HG03457 (cell line): ENCODE results near the gene KCNK10.

Experiments
- ATAC-seq: cut with Tn5 transposase; IDR thresholded peaks from one replicate; pipeline ENCODE4 v1.9.1; 2021; ENCODE audit warnings: moderate number of reproducible peaks; ENCODE audit not compliant: unreplicated experiment

KCNK10 gene

GRCh38 chr14:88191605-88192004 is 131.5 kb downstream of the KCNK10 start:
- no peak for ATAC-seq

GRCh38 chr14:88189417-88190191 is 133.5 kb downstream of the KCNK10 start:
- no peak for ATAC-seq

GRCh38 chr14:88188745-88189416 is 134.2 kb downstream of the KCNK10 start:
- ATAC-seq, result no peak

- no peak for ATAC-seq
Measured at GRCh38 chr14:88185843-88186242, 137.2 kb downstream of the KCNK10 start.

GRCh38 chr14:88184956-88185355 is 138.1 kb downstream of the KCNK10 start:
- no peak for ATAC-seq

GRCh38 chr14:88181072-88181471 is 142.0 kb downstream of the KCNK10 start:
- no peak for ATAC-seq

- ATAC-seq, result no peak
Measured at GRCh38 chr14:88179716-88180115, 143.4 kb downstream of the KCNK10 start.

- no peak for ATAC-seq
Measured at GRCh38 chr14:88170333-88170732, 152.7 kb downstream of the KCNK10 start.

GRCh38 chr14:88168498-88169165 is 154.4 kb downstream of the KCNK10 start:
- ATAC-seq, result peak; percentile 75

GRCh38 chr14:88168025-88168424 is 155.0 kb downstream of the KCNK10 start:
- ATAC-seq, result no peak

GRCh38 chr14:88166616-88167015 is 156.5 kb downstream of the KCNK10 start:
- ATAC-seq, result no peak

GRCh38 chr14:88164906-88165534 is 158.0 kb downstream of the KCNK10 start:
- no peak for ATAC-seq

GRCh38 chr14:88163731-88164255 is 159.3 kb downstream of the KCNK10 start:
- ATAC-seq, result no peak

- no peak for ATAC-seq
Measured at GRCh38 chr14:88156127-88156526, 166.9 kb downstream of the KCNK10 start.

GRCh38 chr14:88154926-88155325 is 168.1 kb downstream of the KCNK10 start:
- ATAC-seq, result no peak

GRCh38 chr14:88154321-88154720 is 168.7 kb downstream of the KCNK10 start:
- ATAC-seq, result no peak

GRCh38 chr14:88146881-88147649 is 176.0 kb downstream of the KCNK10 start:
- ATAC-seq, result no peak

- no peak for ATAC-seq
Measured at GRCh38 chr14:88143810-88144209, 179.3 kb downstream of the KCNK10 start.

GRCh38 chr14:88142997-88143396 is 180.1 kb downstream of the KCNK10 start:
- no peak for ATAC-seq

- ATAC-seq, result no peak
Measured at GRCh38 chr14:88140874-88141273, 182.2 kb downstream of the KCNK10 start.
